Epithelial cell of umbilical artery (primary cell): Measurements from ENCODE around the gene ABHD16A. TPM values are rescaled to one million over a fixed set of nuclear protein-coding genes. Genes with fewer than 3 reads are reported as not detected.

Experiments
- total RNA-seq: library from RNA; depleted of rRNA; stranded (reverse); fragments of >200 nt; gene quantifications from 2 replicates; pipeline ENCODE4 v1.2.3, GENCODE V29; 2014

ABHD16A gene
- 41.3 and 51.1 TPM in 2 replicates for total RNA-seq

DNA sequence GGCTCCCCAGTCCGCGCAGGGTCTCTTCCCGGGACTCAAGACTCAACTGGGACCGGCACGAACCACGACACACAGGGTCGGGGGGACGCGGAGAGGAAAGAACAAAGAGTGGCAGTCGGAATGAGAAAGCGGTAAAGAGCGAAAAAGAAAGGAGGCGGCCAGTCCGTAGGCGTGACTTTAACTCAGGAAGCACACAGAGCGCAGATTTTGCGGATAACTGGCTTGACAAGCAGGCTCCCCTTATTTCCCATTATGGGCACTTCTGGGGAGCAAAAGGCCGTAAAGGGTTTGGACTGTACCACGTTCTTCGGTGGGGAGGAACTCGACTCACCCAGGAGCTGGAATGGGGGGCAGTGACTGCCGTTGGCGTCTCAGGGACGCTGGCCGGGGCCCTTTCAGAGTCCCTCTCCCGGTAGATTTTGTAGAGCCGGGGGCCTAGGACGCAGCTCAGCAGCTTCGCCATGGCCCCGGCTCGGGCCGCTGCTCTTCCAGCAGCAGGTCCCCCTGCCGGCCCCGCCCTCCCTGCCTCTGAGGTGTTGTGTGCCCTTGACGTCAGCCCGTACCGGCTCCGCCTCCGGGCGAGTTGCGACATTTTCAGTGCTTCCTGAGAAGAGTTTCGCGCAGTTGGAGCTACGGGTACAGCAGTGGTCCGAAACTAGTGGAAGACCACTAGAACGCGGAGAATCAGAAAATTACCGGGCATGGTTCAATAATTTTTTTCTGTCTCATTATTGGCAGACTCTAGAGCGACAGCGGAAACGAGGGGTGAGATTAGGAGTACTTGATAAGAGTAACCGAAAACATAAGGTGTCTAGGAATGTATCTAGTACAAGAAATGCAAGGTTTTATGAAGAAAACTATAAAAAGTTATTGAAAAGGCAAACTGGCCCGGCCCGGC is at the start of gene ABHD16A:
Gene ABHD16A, minus strand, starts transcription at position 506 of the 898 bp plus-strand sequence. Its CDS starts 43 bp downstream, at position 463.

DNA sequence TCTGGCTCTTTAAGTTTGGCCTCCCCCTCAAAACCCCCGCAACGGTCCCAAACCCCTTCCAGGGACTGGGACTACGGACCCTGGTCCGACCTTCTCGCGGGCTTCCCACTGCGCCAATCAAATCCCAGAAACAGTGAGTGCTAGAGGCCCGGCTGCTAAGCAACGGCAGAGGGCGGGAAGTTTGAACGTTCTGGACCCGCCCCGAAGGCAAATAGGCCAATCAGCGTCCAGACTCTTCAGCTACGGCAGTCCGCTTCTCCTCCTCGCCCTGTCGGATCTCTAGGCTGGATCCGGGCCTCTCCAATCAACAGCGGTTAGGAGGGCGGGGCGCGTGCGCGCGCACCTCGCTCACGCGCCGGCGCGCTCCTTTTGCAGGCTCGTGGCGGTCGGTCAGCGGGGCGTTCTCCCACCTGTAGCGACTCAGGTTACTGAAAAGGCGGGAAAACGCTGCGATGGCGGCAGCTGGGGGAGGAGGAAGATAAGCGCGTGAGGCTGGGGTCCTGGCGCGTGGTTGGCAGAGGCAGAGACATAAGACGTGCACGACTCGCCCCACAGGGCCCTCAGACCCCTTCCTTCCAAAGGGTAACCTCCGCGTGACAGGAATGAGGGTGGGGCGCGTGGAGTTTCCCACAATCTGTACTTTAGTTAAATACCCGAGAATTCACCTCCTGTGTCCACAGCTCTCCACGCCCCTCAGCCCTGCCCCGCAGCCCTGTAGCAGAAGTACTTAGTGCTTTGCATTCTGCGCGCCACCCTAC is 36.7 kb upstream of the ABHD16A start, which contains the start of gene MSH5:
Gene MSH5, plus strand, starts transcription at position 367 of the 758 bp plus-strand sequence. CDS start 462 bp downstream, outside the sequence.

GRCh38 chr6:31736021-31736767 is 33.1 kb upstream of the ABHD16A start, which contains the start of gene CLIC1:
Gene CLIC1 (minus strand): TSS chr6:31736530. CDS start chr6:31736300, 230 bp downstream.

DNA sequence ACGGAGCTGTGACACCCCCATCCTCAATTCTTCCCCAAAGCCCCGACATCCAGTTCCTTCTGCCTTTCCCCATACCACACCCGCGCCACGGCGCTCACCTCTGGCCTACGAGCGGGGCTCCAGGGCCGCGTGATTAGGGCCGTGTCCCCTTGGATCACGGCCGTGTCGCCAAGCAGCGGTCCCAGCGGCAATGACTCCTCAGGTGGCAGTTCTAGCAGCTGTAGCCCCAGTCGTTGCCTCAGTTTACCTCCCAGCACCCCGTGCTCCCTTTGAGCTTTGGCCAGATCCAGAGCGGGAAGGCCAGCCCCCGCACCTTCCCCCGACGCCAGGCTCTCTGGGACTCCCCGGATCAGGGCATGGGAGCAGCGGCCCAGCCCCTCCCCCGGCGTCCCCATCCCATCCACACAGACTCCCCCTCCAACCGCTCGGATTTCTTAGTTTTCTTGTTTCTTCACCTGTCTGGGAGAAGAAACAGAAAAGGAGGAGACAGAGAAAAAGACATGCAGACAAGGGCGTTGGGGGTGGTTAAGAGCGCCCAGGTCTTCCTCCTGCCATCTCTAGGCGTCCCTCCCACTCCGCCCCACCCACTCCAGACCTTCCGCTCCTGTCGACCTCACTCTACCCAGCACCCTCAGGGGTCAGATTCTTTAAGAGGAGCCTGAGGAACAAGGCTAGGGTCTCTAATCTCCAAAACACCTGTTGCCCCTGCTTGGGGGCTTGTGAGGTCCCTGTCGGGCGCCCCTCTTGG is 25.8 kb upstream of the ABHD16A start, which contains the start of gene DDAH2:
Gene DDAH2, minus strand, starts transcription at position 533 of the 748 bp plus-strand sequence. Its CDS starts 138 bp downstream, at position 395.

GRCh38 chr6:31723245-31723979 is 20.3 kb upstream of the ABHD16A start, which contains the start of gene MPIG6B:
Gene MPIG6B (plus strand): TSS chr6:31723373. CDS start chr6:31723384, 11 bp downstream.

GRCh38 chr6:31721351-31722020 is 18.4 kb upstream of the ABHD16A start, which contains the start of gene LY6G6C:
Gene LY6G6C (minus strand): TSS chr6:31721746. CDS start chr6:31721679, 67 bp downstream.

DNA sequence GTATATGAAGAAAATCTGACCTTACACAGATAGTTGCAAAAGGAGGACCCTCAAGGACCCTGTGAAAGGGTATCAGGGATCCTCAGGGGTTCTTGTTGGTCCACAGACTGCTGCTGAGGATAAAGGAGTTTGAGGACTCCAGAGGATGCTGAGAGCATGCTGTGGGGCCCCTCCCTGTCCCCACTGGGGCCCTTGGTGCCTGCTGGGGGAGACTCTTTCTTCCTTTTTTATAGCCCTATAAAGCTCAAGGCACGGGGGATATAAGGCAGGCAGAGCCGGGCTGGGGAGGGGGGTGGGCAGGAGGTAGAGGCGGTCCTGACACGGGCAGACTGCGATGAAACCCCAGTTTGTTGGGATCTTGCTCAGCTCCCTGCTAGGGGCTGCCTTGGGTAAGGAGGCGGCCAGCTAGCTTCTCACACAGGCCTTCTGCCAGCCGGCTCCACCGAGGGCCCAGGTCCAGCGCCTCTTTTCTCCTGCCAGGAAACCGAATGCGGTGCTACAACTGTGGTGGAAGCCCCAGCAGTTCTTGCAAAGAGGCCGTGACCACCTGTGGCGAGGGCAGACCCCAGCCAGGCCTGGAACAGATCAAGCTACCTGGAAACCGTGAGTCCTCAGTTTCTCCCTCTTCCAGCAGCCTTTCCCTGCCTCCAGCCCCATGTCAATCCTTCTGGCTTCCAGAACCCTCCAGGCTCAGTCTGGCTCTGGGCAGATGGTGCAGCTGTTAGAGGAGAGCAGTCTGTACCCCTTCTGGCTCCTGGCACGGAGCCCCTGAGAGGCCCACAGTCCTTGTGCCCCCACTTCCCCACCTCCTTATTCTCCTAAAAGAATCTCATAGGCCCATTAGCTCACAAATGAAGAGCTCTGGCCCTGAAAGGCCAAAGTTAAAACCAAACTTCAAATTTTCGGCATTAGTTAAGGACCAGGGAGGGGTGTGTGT is 12.2 kb upstream of the ABHD16A start, which contains the start of gene LY6G6D:
Gene LY6G6D, plus strand, starts transcription at position 327 of the 937 bp plus-strand sequence. Its CDS starts 8 bp downstream, at position 335.

DNA sequence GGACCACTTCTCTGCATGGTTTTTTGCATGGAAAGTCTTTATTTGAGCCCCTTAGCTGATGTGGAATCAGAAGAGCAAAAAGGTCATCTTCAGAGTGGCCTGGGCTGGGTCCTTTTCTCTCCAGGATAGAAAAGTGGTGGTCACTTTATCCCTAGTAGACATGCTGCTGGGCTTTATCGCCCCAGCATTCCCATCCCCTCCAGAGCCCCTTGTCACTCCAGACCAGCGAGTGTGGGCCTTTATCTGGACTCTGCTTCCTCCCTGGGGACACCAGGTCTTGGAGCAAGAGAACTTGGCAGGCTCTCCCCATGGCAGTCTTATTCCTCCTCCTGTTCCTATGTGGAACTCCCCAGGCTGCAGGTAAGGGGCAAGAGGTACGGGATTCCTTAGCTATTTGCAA is 3.5 kb upstream of the ABHD16A start, which contains the start of gene LY6G6F:
Gene LY6G6F, plus strand, starts transcription at position 268 of the 400 bp plus-strand sequence. Its CDS starts 41 bp downstream, at position 309.

DNA sequence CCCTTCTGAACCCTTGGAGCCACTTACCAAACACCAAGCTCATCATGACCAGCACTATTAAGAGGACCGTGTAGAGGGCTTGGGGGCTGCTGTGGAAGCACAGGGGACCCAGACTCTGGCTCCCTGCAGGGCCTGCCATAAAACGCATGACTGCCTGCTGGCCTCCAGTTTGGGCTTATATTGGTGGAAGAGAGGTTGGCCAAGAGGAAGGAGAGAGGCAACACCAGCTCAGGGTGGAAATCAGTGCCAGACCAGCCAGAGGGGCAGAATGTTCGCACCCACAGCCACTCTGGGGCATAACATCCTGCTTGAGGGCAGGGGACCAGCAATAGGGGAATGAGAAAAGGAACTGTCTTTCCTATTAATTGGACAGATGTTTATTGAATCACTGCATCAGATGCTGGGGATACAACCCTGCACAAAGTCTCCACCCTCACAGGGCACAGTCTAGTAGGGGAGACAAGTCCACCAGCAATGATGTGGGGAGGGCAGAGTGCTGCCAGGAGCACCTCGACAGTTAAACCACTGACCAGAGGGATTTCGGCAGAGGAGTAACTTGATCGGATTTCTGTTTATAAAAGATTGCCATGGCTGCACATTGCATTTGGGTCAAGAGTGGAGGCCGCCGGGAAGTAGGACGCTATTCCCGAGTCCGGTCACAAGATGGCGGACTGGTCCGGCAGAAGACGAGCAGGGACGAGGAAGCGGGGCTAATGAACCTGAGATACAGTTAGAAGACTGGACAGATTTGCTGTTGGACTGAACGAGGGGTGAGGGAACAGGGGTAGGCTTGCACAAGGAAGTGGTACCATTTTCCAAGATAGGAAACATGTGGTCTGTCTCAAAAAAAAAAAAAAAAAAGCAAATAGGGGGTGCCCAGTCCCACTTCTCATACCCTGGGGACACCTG is 22.6 kb downstream of the ABHD16A start, which contains the start of gene LY6G5C:
Gene LY6G5C, minus strand, starts transcription at position 842 of the 909 bp plus-strand sequence. Its CDS starts 694 bp downstream, at position 148.

DNA sequence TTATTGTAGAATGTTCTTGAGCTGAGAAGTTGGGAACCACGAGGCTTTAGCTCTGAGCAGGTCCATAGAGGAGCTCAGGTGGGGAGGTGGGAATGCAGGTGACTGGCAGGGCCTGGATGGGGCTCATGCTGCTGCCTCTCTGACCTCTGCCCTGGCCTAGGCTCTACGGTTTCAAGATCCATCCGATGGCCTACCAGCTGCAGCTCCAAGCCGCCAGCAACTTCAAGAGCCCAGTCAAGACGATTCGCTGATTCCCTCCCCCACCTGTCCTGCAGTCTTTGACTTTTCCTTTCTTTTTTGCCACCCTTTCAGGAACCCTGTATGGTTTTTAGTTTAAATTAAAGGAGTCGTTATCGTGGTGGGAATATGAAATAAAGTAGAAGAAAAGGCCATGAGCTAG is 33.4 kb downstream of the ABHD16A start, which contains the start of gene LY6G5B:
Gene LY6G5B, plus strand, starts transcription at position 301 of the 400 bp plus-strand sequence. CDS start 975 bp downstream, outside the sequence.

DNA sequence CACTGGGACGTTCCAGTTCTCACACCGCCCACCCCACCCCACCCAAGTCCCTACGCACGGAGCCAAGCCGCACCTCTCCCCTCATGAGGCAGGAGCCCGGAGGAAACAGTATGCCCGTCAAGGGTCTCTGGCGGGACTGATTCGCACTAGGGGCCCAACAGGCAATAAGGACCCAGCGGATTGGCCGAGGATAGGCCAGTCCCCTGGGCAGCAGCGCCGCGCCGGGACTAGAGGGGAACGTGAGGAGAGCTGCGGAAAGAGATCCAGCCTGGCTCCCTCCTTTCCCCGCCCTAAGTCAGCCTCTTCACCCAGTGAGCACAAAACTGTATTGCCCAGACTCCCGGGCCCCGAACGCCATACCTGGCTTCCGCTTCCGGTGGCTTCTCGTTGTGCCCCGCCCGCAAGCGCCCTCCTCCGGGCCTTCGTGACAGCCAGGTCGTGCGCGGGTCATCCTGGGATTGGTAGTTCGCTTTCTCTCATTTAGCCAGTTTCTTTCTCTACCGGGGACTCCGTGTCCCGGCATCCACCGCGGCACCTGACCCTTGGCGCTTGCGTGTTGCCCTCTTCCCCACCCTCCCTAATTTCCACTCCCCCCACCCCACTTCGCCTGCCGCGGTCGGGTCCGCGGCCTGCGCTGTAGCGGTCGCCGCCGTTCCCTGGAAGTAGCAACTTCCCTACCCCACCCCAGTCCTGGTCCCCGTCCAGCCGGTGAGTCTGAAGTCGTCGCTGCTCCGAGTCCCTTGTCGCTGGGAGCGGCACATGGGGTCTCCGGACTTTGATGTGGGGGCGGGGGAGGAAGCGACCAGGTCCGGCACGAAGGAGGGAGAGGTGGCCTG is 37.4 kb downstream of the ABHD16A start, which contains the start of gene CSNK2B:
Gene CSNK2B, plus strand, starts transcription at position 580 of the 836 bp plus-strand sequence. CDS start 752 bp downstream, outside the sequence.

DNA sequence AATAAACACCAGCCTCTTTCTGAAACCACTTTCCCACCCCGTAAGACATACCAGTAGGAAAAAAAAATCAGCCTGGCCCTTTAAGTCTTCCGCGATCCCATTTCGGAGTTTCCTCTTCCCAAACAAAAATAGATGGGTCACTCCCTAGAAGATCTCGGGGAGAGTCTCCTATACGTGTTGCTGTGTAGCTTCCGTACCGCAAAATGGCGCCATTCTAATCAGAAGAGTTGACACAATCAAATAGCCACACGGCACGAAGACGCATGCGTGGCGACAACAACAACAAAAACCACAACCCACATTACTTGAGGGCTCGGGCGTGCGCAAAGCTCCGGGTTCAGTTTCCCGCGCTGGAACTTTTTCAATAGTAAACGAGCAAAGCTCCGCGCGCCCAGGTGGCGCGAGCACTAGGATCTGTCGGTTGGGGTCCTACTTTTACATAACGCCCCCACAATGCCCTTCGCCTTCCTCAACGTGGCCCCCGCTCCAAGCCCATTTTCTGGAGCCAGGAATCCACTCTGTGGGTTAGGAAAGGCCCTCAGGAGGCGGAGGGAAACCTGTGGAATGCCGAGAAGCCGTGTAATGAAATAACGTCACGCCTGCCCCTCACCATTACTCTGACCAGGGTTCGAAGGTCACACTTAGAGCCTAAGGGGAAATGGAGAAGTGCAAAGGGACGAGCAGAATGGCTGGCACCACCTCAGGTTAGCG is 38.2 kb downstream of the ABHD16A start, which contains the start of gene GPANK1:
Gene GPANK1, minus strand, starts transcription at position 208 of the 711 bp plus-strand sequence. CDS start 519 bp downstream, outside the sequence.

DNA sequence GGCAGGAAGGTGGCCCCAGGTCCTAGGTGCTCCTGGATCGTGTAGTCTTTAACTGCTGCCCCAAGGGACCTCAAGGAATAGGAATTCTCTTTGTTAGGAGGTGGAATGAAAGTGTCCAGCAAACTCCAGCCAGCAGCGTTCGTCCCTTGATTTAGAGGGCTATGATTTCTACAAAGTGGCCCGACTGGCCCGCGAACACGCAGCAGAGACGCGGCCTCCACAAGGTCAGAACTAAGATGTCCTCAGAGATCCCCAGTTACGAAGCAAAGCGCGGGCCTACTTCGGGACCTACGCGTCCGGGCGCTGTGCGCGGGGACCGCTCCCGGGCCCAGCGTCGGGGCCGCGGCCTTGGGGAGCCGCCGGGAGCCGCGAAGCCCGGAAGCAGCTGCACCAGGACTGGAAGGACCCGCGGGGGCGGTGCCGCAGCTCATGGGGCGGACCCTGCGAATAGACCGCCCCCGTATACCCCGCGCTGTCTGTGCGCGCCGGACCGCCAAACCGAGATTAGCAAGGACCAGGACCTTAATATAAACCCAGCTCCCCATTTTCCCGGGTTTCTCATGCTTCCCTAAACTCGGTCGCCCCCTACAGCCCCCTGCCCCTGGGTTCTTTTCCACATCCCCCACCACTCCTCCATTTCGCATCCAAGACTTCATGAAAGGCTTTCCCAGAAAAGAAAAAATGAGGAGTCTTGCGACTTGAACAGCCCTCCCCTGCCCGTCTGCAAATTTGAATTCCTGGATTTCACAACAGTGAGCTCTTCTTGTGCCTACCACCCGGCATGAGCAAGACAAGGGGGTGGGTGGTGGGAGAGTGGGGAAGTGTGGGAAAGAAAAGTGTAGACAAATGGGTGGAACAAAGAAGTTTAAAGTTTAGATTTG is 42.5 kb downstream of the ABHD16A start, which contains the start of gene C6orf47:
Gene C6orf47, minus strand, starts transcription at position 398 of the 881 bp plus-strand sequence. CDS start 831 bp downstream, outside the sequence.

